CD8-positive, alpha-beta memory T cell (primary cell): ENCODE results near the gene ZNF586. TPM values are rescaled to one million over a fixed set of nuclear protein-coding genes. Genes with fewer than 3 reads are reported as not detected.
"Not testable (repeated sequence)": the region's sequence is repeated elsewhere in the genome, so short reads cannot be mapped to it uniquely, and the experiment has no call there.

Experiments used
- CTCF ChIA-PET: fragments of 350-600 bp; sonication (Branson Sonifier 250); formaldehyde crosslinking; loops from one replicate; lab custom pipeline; 2021; ENCODE audit warnings: antibody characterized with exemption; lab: Charles Lee
- POLR2A ChIA-PET: fragments of 350-600 bp; sonication (Branson Sonifier 250); formaldehyde crosslinking; loops from one replicate; lab custom pipeline; 2021; ENCODE audit warnings: antibody characterized with exemption; lab: Charles Lee
- DNase-seq, 5 donors: peaks; one replicate each; pipeline versions ENCODE4 v3.0.0 to v3.0.0-alpha.2; 2020 to 2022; ENCODE audit warnings: mixed read lengths in 1 of 5
- H3K27ac ChIP-seq: one replicate; pipeline ENCODE4 v1.7.0; 2013; ENCODE audit warnings: low read depth, mild to moderate bottlenecking, low read length, moderate library complexity
- H3K27me3 ChIP-seq: 2 replicates; pipeline ENCODE4 v1.7.0; 2013; ENCODE audit warnings: low read length, mild to moderate bottlenecking; ENCODE audit not compliant: insufficient read depth, poor library complexity, severe bottlenecking
- H3K36me3 ChIP-seq: 2 replicates; pipeline ENCODE4 v1.7.0; 2013; ENCODE audit warnings: mild to moderate bottlenecking, low read length, moderate library complexity; ENCODE audit not compliant: insufficient read depth
- H3K4me1 ChIP-seq: 2 replicates; pipeline ENCODE4 v1.7.0; 2013; ENCODE audit warnings: mild to moderate bottlenecking, low read length, moderate library complexity; ENCODE audit not compliant: insufficient read depth
- H3K4me3 ChIP-seq: 2 replicates; pipeline ENCODE4 v1.7.0; 2013; ENCODE audit warnings: mild to moderate bottlenecking, low read length
- H3K9me3 ChIP-seq: 2 replicates; pipeline ENCODE4 v1.7.0; 2013; ENCODE audit warnings: mild to moderate bottlenecking, low read length
- H3K27ac Mint-ChIP-seq, 8 donors: one replicate each; pipeline ENCODE4 v1.8.0; 2020 to 2021; ENCODE audit warnings: mixed read lengths in 8 of 8, mild to moderate bottlenecking in 6 of 8, inconsistent platforms in 3 of 8, moderate library complexity in 3 of 8
- H3K27me3 Mint-ChIP-seq, 2 donors: one replicate each; pipeline ENCODE4 v1.8.0; 2020 to 2021; ENCODE audit warnings: mixed read lengths in 2 of 2, mild to moderate bottlenecking in 1 of 2, moderate library complexity in 1 of 2
- H3K36me3 Mint-ChIP-seq, 3 donors: one replicate each; pipeline ENCODE4 v1.8.0; 2020 to 2021; ENCODE audit warnings: mixed read lengths in 3 of 3, inconsistent platforms in 1 of 3, mild to moderate bottlenecking in 1 of 3
- H3K4me1 Mint-ChIP-seq, 3 donors: one replicate each; pipeline ENCODE4 v1.8.0; 2020 to 2021; ENCODE audit warnings: mixed read lengths in 3 of 3, inconsistent platforms in 1 of 3, mild to moderate bottlenecking in 1 of 3
- H3K4me3 Mint-ChIP-seq, 7 donors: one replicate each; pipeline ENCODE4 v1.8.0; 2020 to 2021; ENCODE audit warnings: mixed read lengths in 7 of 7, mild to moderate bottlenecking in 6 of 7, moderate library complexity in 4 of 7, inconsistent platforms in 2 of 7
- H3K9me3 Mint-ChIP-seq, 5 donors: one replicate each; pipeline ENCODE4 v1.8.0; 2020 to 2022; ENCODE audit warnings: mixed read lengths in 5 of 5, mild to moderate bottlenecking in 3 of 5, moderate library complexity in 2 of 5, inconsistent platforms in 1 of 5
- polyA plus RNA-seq: library from polyadenylated mRNA; unstranded; fragments of 300-500 nt; fragmentation: Illumina TruSeq; gene quantifications from one replicate; pipeline ENCODE4 v1.2.3, GENCODE V29; 2021
- total RNA-seq, 2 experiments: library from RNA; stranded (reverse); gene quantifications; one replicate each; pipeline ENCODE4 v1.2.3, GENCODE V29; 2021

Gene ZNF586
- total RNA-seq, result 10 to 100 TPM; 15.6 to 17.1 TPM
- 18.6 TPM for polyA plus RNA-seq

DNA sequence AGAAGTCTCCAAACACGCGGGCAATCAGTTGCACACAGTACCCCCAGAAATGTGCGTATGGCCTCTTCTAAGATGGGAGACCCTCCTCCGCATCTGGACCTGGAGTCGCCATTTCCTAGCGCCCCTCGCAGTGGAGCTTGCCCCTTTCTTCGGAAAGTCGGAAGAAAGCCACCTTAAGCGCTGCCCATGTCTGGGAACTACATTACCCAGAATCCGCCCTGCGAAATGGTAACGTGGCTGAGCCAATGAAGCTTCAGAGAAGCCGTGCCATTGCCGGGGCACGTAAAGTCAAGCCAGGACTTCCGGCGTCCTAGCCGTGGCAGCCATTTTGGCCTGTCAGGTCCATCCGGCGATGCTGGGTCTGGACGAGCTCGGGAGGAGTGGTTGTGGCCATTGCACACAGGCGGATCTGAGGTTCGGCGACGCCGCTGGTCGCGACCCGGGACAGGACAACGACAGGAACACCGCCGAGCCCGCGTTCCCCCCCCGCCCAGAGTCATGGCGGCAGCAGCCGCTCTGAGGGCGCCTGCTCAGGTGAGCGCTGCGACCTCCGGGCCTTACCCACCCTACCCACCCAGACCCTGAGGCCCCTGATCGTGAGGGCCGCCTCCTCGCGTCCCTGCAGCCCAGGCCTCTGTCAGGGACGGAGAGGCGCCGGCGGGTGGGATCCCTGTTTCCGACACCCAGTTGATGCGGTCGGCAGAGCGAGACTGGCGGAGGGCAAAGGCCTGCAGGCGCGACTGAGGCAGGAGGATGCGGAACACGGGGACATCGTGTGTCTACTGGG is at the start of gene ZNF586:
Gene ZNF586 (plus strand): TSS at position 332 of the 787 bp plus-strand sequence. CDS start 167 bp downstream, at position 499.
- H3K4me3 Mint-ChIP-seq, result peak within 1 kb of the TSS; percentile 92 to 99 (median 97)
- no peaks in the 10 kb centered on the region for H3K27me3 ChIP-seq
- H3K27ac ChIP-seq, result peak within 1 kb of the TSS; percentile 58
- peaks cover 13% of the 10 kb centered on the region for H3K4me1 ChIP-seq
- CTCF ChIA-PET, result interaction anchor here (0.9 to 1.3 kb wide), 2 partner anchors 23 to 293 kb away, joined by 3 to 4 read pairs; partner anchors contain the start of gene ZNF776
- peaks cover 31 to 50% (median 45%) of the 10 kb centered on the region in 3 donors for H3K4me1 Mint-ChIP-seq
- peaks cover 5% of the 10 kb centered on the region for H3K9me3 ChIP-seq
- peaks cover 13% of the 10 kb centered on the region for H3K36me3 ChIP-seq
- H3K27me3 Mint-ChIP-seq, result peaks cover 0 to 2% of the 10 kb centered on the region in 2 donors
- H3K9me3 Mint-ChIP-seq, result peaks cover 0 to 61% (median 33%) of the 10 kb centered on the region in 5 donors
- peaks cover 22 to 56% (median 45%) of the 10 kb centered on the region in 3 donors for H3K36me3 Mint-ChIP-seq
- H3K27ac Mint-ChIP-seq, result peak within 1 kb of the TSS; percentile 60 to 98 (median 96)
- peak within 1 kb of the TSS; percentile 74 for H3K4me3 ChIP-seq
- peak; percentile 77 to 92 (median 84) for DNase-seq
- POLR2A ChIA-PET, result interaction anchor here (0.6 to 1.1 kb wide), 7 partner anchors 30 to 464 kb away, joined by 3 to 5 read pairs (median 4); partner anchors contain the start of genes ZNF154, ZNF549 and ZNF552

DNA sequence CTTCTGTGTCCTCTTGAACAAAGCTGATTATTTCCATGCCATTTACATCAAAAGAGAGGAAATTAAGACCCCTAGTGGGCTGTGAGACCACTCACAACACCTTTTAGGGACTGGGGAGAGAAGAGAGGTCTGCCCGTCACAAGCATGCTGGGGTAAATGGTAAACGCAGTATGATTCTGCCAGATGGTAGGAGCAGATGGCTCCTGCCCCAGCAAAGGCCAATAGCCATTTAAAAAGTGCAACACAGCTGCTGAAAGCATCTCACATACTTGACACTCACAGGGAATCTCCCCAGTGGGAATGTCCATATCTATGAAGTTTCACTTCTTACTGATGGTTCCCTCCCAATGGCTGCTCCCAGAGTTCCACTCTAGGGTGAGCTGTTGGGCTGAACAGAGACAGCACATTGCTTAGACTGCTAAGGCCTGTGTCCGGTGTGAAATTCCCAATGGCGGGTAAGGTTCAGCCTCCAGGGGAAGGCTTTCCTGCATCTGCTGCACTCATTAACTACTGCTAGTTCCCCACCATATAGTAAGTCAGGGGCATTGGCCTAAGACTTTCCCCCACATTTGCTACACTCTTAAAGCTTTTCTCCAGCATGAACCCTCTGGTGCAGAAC is 49.5 kb upstream of the ZNF586 start:
- H3K36me3 Mint-ChIP-seq, result peaks cover 49 to 78% (median 66%) of the 10 kb centered on the region in 3 donors
- CTCF ChIA-PET, result no interaction called here
- no peaks in the 10 kb centered on the region for H3K27me3 ChIP-seq
- no peaks in the 10 kb centered on the region for H3K4me1 ChIP-seq
- peaks cover 49% of the 10 kb centered on the region for H3K9me3 ChIP-seq
- no peak overlapping the region for H3K4me3 Mint-ChIP-seq
- H3K27ac ChIP-seq, result no peak overlapping the region
- H3K4me1 Mint-ChIP-seq, result peaks cover 11 to 16% (median 15%) of the 10 kb centered on the region in 3 donors
- H3K27ac Mint-ChIP-seq, result no peak overlapping the region
- POLR2A ChIA-PET, result no interaction called here
- H3K9me3 Mint-ChIP-seq, result peaks cover 28 to 91% (median 86%) of the 10 kb centered on the region in 5 donors
- DNase-seq, result no peak
- H3K36me3 ChIP-seq, result peaks cover 32% of the 10 kb centered on the region
- H3K4me3 ChIP-seq, result peak overlapping the region; percentile 7
- no peaks in the 10 kb centered on the region for H3K27me3 Mint-ChIP-seq

DNA sequence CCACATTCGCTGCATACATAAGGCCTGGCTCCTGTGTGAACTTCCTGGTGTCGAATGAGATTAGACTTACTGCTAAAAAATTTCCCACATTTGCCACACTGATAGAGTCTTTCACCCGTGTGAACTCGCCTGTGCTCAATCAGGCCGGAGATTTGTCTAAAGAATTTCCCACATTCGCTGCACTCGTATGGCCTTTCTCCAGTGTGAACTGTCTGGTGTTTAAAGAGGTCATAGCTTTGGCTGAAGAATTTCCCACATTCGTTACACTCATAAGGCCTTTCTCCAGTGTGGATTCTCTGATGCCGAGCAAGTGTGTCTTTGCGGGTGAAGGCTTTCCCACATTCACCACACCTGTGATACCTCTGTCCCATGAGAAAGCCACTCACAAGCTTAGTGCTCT is 48.6 kb upstream of the ZNF586 start:
- H3K27me3 ChIP-seq, result no peaks in the 10 kb centered on the region
- peaks cover 50% of the 10 kb centered on the region for H3K9me3 ChIP-seq
- ChIA-PET POLR2A (no interaction called here), CTCF (no interaction called here)
- Mint-ChIP-seq H3K9me3 (peaks cover 26 to 89% (median 83%) of the 10 kb centered on the region in 5 donors), H3K27ac (no peak overlapping the region), H3K4me3 (no peak overlapping the region), H3K4me1 (peaks cover 11 to 20% (median 16%) of the 10 kb centered on the region in 3 donors), H3K27me3 (no peaks in the 10 kb centered on the region), H3K36me3 (peaks cover 47 to 74% (median 65%) of the 10 kb centered on the region in 3 donors)
- no peaks in the 10 kb centered on the region for H3K4me1 ChIP-seq
- H3K4me3 ChIP-seq, result peak overlapping the region; percentile 17
- H3K36me3 ChIP-seq, result peaks cover 32% of the 10 kb centered on the region
- DNase-seq, result no peak
- H3K27ac ChIP-seq, result no peak overlapping the region

DNA sequence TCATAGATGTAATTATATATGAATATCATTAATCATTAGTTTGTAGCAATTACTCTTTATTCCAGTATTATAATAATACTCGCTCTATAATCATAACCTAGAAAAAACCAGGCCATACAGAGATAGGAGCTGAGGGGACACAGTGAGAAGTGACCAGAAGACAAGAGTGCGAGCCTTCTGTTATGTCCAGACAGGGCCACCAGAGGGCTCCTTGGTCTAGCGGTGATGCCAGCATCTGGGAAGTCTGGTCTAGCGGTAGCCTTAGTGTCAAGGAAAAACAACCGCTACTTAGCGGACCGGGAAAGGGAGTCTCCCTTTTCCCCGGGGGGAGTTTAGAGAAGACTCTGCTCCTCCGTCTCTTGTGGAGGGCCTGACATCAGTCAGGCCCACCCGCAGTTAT is 31.2 kb upstream of the ZNF586 start:
- H3K4me3 Mint-ChIP-seq, H3K4me1 ChIP-seq, H3K9me3 ChIP-seq, H3K27ac ChIP-seq, H3K4me3 ChIP-seq, H3K9me3 Mint-ChIP-seq, H3K4me1 Mint-ChIP-seq, H3K27ac Mint-ChIP-seq, H3K36me3 ChIP-seq, H3K27me3 ChIP-seq, CTCF ChIA-PET: not testable (repeated sequence)
- POLR2A ChIA-PET, result interaction anchor here (1.2 kb wide), 1 partner anchor 22 kb away, joined by 3 read pairs; no protein-coding TSS in a partner anchor
- Mint-ChIP-seq H3K36me3 (peaks cover 0 to 12% (median 0%) of the 10 kb centered on the region in 3 donors), H3K27me3 (peaks cover 3 to 14% of the 10 kb centered on the region in 2 donors)
- peak in 3 of 5 donors; percentile 9 to 55 (median 14) for DNase-seq

DNA sequence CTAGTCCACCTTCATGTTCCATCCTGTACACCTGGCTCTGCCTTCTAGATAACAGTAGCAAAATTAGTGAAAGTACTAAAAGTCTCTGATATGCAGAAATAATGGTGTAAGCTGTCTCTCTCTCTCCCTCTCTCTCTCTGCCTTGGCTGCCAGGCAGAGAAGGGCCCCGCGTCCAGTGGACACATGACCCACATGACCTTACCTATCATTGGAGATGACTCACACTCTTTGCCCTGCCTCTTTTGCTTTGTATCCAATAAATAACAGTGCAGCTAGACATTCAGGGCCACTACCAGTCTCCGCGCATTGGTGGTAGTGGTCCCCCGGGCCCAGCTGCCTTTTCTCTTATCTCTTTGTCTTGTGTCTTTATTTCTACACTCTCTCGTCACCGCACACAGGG is 30.7 kb upstream of the ZNF586 start:
- H3K4me1 Mint-ChIP-seq, H3K9me3 Mint-ChIP-seq, DNase-seq, H3K4me1 ChIP-seq, H3K4me3 ChIP-seq, H3K27ac Mint-ChIP-seq, H3K4me3 Mint-ChIP-seq, H3K9me3 ChIP-seq, CTCF ChIA-PET, H3K27me3 ChIP-seq, H3K36me3 ChIP-seq, H3K27ac ChIP-seq: not testable (repeated sequence)
- Mint-ChIP-seq H3K36me3 (peaks cover 0 to 12% (median 0%) of the 10 kb centered on the region in 3 donors), H3K27me3 (peaks cover 3 to 14% of the 10 kb centered on the region in 2 donors)
- POLR2A ChIA-PET, result interaction anchor here (1.2 kb wide), 1 partner anchor 23 kb away, joined by 3 read pairs; no protein-coding TSS in a partner anchor

DNA sequence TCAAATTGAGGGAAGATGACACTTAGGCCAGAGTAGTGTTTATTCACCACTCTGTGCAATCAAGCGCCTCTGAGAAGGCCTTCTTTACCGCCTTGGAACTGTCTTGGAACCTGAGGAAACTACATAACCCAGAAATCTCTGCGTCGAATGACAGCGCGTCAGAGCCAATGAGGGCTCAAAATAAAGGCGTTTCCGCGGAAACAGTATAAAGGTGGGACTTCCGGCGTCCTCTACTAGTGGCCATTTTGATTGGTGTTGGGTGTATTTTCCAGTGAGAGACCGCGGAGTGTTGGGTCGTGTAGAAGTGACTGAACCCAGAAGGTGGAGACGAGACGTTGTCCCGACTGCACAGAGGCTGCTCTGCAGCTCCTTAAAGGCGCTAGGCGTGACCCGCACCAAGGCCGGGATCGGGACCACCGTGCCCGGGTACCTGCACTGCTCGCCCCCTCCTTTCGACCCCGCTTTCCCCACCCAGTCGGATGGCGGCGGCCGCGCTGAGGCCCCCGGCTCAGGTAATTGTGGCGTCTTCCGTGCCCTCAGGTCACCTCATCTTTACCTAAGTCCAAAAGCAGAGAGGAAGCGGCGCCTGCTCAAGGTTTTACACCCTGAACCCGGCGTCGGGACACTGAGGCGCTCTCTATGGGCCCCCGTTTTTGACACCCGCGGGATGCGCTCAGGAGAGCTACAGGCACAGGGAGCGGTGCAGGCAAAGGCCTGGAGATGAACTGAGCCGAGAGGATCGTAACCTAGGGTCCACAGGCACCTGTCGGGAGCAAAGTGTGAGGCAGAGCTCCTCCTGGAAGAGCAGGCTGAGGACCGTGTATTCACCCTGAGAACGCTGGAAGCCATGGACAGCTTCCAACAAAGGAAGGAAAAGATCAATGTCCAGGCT is 22.6 kb upstream of the ZNF586 start, which contains the start of gene ZNF776:
Gene ZNF776 (plus strand): TSS at position 236 of the 892 bp plus-strand sequence. CDS start 244 bp downstream, at position 480.
- ChIA-PET POLR2A (interaction anchor here (0.5 to 1.5 kb wide), 7 partner anchors 9 to 170 kb away, joined by 3 to 9 read pairs (median 4); partner anchors contain the start of genes ZNF154, ZNF417, ZNF551 and ZNF671), CTCF (interaction anchor here (1.0 to 1.5 kb wide), 4 partner anchors 23 to 72 kb away, joined by 3 read pairs; partner anchors contain the start of genes ZNF551 and ZNF586)
- Histone ChIP-seq H3K27ac (peak within 1 kb of the TSS; percentile 87), H3K4me1 (peaks cover 19% of the 10 kb centered on the region), H3K27me3 (no peaks in the 10 kb centered on the region), H3K9me3 (peaks cover 42% of the 10 kb centered on the region), H3K36me3 (peaks cover 37% of the 10 kb centered on the region), H3K4me3 (peak within 1 kb of the TSS; percentile 99)
- peak within 1 kb of the TSS; percentile 92 to 98 (median 95) for H3K4me3 Mint-ChIP-seq
- peaks cover 28 to 56% (median 48%) of the 10 kb centered on the region in 3 donors for H3K36me3 Mint-ChIP-seq
- H3K27ac Mint-ChIP-seq, result peak within 1 kb of the TSS; percentile 93 to 98 (median 95)
- H3K4me1 Mint-ChIP-seq, result peaks cover 25 to 48% (median 41%) of the 10 kb centered on the region in 3 donors
- peak; percentile 61 to 88 (median 84) for DNase-seq
- peaks cover 0 to 54% (median 48%) of the 10 kb centered on the region in 5 donors for H3K9me3 Mint-ChIP-seq
- no peaks in the 10 kb centered on the region for H3K27me3 Mint-ChIP-seq

DNA sequence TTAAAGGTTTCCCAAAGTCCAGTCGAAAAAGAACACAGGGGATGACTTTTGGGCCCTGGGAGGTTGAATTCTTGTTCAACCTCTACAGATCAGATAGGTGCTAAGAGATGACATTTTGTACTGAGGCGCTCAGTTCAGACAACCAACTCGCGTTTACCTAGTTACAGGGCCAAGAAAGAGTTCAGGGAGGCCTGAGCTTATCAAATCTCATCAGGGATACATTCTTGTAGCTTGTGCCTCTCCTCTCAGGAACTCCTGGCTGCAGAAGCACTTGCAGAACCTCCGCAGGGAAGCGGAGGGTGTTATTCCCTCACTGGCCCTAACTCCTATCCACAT is 22.0 kb upstream of the ZNF586 start:
- Histone ChIP-seq H3K27ac (peak overlapping the region; percentile 87), H3K36me3 (peaks cover 44% of the 10 kb centered on the region), H3K9me3 (peaks cover 46% of the 10 kb centered on the region), H3K27me3 (no peaks in the 10 kb centered on the region), H3K4me3 (peak overlapping the region; percentile 99), H3K4me1 (peaks cover 19% of the 10 kb centered on the region)
- peaks cover 26 to 53% (median 41%) of the 10 kb centered on the region in 3 donors for H3K4me1 Mint-ChIP-seq
- H3K36me3 Mint-ChIP-seq, result peaks cover 33 to 62% (median 54%) of the 10 kb centered on the region in 3 donors
- H3K4me3 Mint-ChIP-seq, result peak overlapping the region; percentile 92 to 98 (median 95)
- DNase-seq, result no peak
- H3K9me3 Mint-ChIP-seq, result peaks cover 4 to 57% (median 54%) of the 10 kb centered on the region in 5 donors
- CTCF ChIA-PET, result interaction anchor here (1.3 to 1.5 kb wide), 2 partner anchors 34 to 72 kb away, joined by 3 read pairs; no protein-coding TSS in a partner anchor
- POLR2A ChIA-PET, result interaction anchor here (0.5 to 1.5 kb wide), 3 partner anchors 9 to 72 kb away, joined by 4 to 5 read pairs (median 4); no protein-coding TSS in a partner anchor
- H3K27me3 Mint-ChIP-seq, result no peaks in the 10 kb centered on the region
- H3K27ac Mint-ChIP-seq, result peak overlapping the region in 7 of 8 donors; percentile 93 to 98 (median 95)
